ENCODE measurements around the gene MYBPHL.
A peak's percentile ranks its signal among the peaks of the same experiment; 100 is the strongest.

Gene MYBPHL

GRCh38 chr1:109250454-109251276 is 56.1 kb downstream of the MYBPHL start:
- DNase-seq = no peak

GRCh38 chr1:109249654-109250401 is 57.0 kb downstream of the MYBPHL start:
- no peak for DNase-seq

GRCh38 chr1:109248797-109249629 is 57.8 kb downstream of the MYBPHL start, which contains the start of gene CELSR2:
Gene CELSR2 (plus strand): TSS chr1:109249539. CDS start chr1:109250080, 541 bp downstream.
- peak; percentile 65 for DNase-seq

GRCh38 chr1:109248444-109248796 is 58.4 kb downstream of the MYBPHL start:
- DNase-seq = no peak

- DNase-seq = no peak
Observed at GRCh38 chr1:109247401-109248365, 59.1 kb downstream of the MYBPHL start.

- DNase-seq = no peak
Observed at GRCh38 chr1:109246141-109246551, 60.7 kb downstream of the MYBPHL start.

GRCh38 chr1:109243860-109244552 is 62.8 kb downstream of the MYBPHL start:
- no peak for DNase-seq

- DNase-seq = no peak
Observed at GRCh38 chr1:109243221-109243620, 63.6 kb downstream of the MYBPHL start.

GRCh38 chr1:109242387-109242786 is 64.4 kb downstream of the MYBPHL start:
- DNase-seq = no peak
